Heart left ventricle (tissue), 13 donors: Measurements from ENCODE around the gene SNAP47.

Source experiments
- POLR2A ChIP-seq, 2 donors: fragments of 450-650 bp; IDR thresholded peaks; one replicate each; pipeline ENCODE4 v1.6.1; 2017; ENCODE audit warnings: antibody characterized with exemption in 2 of 2, mild to moderate bottlenecking in 2 of 2, moderate library complexity in 2 of 2
- TF ChIP-seq, protein P1 (sequence below), 12 donors: fragments of 200-600 bp; sonication (generic) in 4 of 12; IDR thresholded peaks; one replicate each; pipeline versions ENCODE4 v1.5.0 to v1.8.0; 2018 to 2022; ENCODE audit warnings: antibody characterized with exemption in 12 of 12, mild to moderate bottlenecking in 5 of 12
- donor health status: ischemic (EF 13 %, LVEDD 7.1; RV severe dilation, severe dysfunction).
- donor health status: DM: no; HTN: yes; CAD: no.
- donor health status: DM: no; HTN: no; CAD: no.
- donor health status: ischemic (EF 25% LVEDD 6.9; RV normal size, moderate dysfunction).
- donor health status: ischemic (EF 25% LVEDD 5.7; RV mildly dilated, moderate dysfunction).
- donor health status: ischemic (EF 35%, LVEDD 5.7; RV mildly dilated, moderate dysfunction).
- donor health status: nonischemic (EF 11% LVEDD 7.7; RV severe dilation, severe dysfunction).
- donor health status: DM: yes; HTN: yes; CAD: no.
- donor health status: PGD.
- donor health status: ischemic (EF 29% LVEDD 5.4; RV normal size, mild dysfunction).
- donor health status: nonischemic (EF 23%, LVEDD 6.1; RV moderate dilation, normal function).

DNA sequence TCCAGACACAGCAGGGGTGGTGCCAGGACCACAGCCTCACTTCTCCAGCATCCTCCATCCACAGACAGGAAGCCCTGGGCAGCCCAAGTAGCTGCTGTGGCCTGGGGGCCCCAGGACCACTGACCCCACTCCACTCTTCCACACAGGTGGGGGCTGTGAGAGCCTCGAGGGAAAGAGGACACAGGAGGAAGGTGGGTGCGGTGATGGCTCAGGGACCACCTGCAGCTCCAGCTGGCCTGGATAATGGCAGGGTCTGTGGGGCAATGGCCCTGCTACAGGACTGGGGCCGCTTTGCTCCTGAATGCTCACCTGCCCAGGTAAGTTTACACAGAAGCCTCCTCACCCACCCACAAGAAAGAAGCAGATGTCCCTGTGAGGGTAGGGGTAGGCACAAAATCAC is 61.9 kb downstream of the SNAP47 start:
- no peak for TF ChIP-seq POLR2A (IDR thresholded peaks at IDR 0.05)
- TF ChIP-seq, protein P1, sequence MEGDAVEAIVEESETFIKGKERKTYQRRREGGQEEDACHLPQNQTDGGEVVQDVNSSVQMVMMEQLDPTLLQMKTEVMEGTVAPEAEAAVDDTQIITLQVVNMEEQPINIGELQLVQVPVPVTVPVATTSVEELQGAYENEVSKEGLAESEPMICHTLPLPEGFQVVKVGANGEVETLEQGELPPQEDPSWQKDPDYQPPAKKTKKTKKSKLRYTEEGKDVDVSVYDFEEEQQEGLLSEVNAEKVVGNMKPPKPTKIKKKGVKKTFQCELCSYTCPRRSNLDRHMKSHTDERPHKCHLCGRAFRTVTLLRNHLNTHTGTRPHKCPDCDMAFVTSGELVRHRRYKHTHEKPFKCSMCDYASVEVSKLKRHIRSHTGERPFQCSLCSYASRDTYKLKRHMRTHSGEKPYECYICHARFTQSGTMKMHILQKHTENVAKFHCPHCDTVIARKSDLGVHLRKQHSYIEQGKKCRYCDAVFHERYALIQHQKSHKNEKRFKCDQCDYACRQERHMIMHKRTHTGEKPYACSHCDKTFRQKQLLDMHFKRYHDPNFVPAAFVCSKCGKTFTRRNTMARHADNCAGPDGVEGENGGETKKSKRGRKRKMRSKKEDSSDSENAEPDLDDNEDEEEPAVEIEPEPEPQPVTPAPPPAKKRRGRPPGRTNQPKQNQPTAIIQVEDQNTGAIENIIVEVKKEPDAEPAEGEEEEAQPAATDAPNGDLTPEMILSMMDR (IDR thresholded peaks at IDR 0.05) = no peak
